Small intestine (tissue), 7 donors: Measurements from ENCODE around the gene RBM19. TPM values are rescaled to one million over a fixed set of nuclear protein-coding genes. Genes with fewer than 3 reads are reported as not detected.
"Not testable (repeated sequence)": the region's sequence is repeated elsewhere in the genome, so short reads cannot be mapped to it uniquely, and the experiment has no call there.

Experiments used
- DNase-seq, 2 donors: peaks; one replicate each; pipeline versions ENCODE4 v3.0.0 to v3.0.0-alpha.2; 2013
- FAIRE-seq: peaks from 2 replicates; lab custom pipeline; 2012; peaks lifted over from hg19 to GRCh38; lab: Jason Lieb, UNC
- H3K27ac ChIP-seq, 3 donors: one replicate each; pipeline ENCODE4 v1.5.1; 2013; ENCODE audit warnings: low read length in 2 of 3, mild to moderate bottlenecking in 2 of 3, control low read depth in 1 of 3, inconsistent platforms in 1 of 3, low read depth in 1 of 3, moderate library complexity in 1 of 3
- H3K27me3 ChIP-seq, 3 donors: one replicate each; pipeline ENCODE4 v1.6.1; 2013; ENCODE audit warnings: low read length in 3 of 3, inconsistent platforms in 1 of 3; ENCODE audit not compliant: control insufficient read depth in 3 of 3, insufficient read depth in 3 of 3
- H3K36me3 ChIP-seq, 3 donors: one replicate each; pipeline ENCODE4 v1.6.1; 2013; ENCODE audit warnings: low read length in 3 of 3, inconsistent platforms in 1 of 3, low read depth in 1 of 3, mild to moderate bottlenecking in 1 of 3, moderate library complexity in 1 of 3; ENCODE audit not compliant: control insufficient read depth in 3 of 3, insufficient read depth in 2 of 3
- H3K4me1 ChIP-seq, 3 donors: one replicate each; pipeline ENCODE4 v1.6.1; 2013; ENCODE audit warnings: low read length in 2 of 3, inconsistent platforms in 1 of 3, low read depth in 1 of 3, mild to moderate bottlenecking in 1 of 3, moderate library complexity in 1 of 3; ENCODE audit not compliant: control insufficient read depth in 3 of 3, insufficient read depth in 2 of 3
- H3K4me3 ChIP-seq, 3 donors: one replicate each; pipeline ENCODE4 v1.5.1; 2013; ENCODE audit warnings: low read length in 3 of 3, control low read depth in 1 of 3, inconsistent platforms in 1 of 3, low read depth in 1 of 3, mild to moderate bottlenecking in 1 of 3, moderate library complexity in 1 of 3
- H3K9me3 ChIP-seq, 2 donors: one replicate each; pipeline ENCODE4 v1.6.1; 2013; ENCODE audit warnings: low read depth in 1 of 2, low read length in 1 of 2; ENCODE audit not compliant: control insufficient read depth in 2 of 2, insufficient read depth in 1 of 2
- WGBS, 3 donors: extraction: QIAGEN DNeasy Blood & Tissue Kit; methylation state at CpG; one replicate each; pipeline ENCODE4 v1.1.7; 2013; 5-methylcytosine and 5-hydroxymethylcytosine counted together
- polyA plus RNA-seq, 4 donors: library from polyadenylated mRNA; stranded (reverse) in 3 of 4; unstranded in 1 of 4; fragments of 200-250 nt in 3 of 4; fragments of 120-200 nt in 1 of 4; gene quantifications; one replicate each; pipeline versions ENCODE4 v1.2.1 to v1.2.3, GENCODE V29; 2013
- donor health status: healthy with polysubstance abuse.
- donor health status: control.
- donor health status: control.
- donor health status: Bipolar disorder and iron deficiency.
- donor health status: healthy.

Gene RBM19
- polyA plus RNA-seq, 4 donors = 10.0 to 23.5 (median 14.6) TPM

DNA sequence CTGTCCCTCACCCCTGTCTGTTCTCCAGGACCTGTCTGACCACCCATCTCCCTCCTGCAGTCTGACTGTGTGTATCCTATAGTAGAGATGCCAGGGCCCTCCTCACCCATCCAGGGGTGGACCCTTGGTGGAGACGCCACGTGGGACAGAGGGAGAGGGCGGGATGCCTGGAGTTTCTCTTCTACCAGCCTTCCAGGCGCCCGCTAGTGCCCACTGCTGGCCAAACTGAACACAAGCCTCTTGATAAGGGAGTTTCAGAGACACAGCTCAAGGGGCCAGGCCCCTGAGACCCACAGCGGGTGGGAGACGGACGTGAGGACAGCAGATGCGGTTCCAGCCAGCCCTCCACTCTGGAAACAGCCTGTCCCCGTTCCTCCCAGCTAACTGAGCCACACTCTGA lies 147.3 kb downstream of the RBM19 start:
- H3K4me3 ChIP-seq = no peak overlapping the region
- H3K36me3 ChIP-seq = peaks cover 0 to 21% (median 0%) of the 10 kb centered on the region in 3 donors
- 82 to 91% (median 87%) methylated on average over 7 to 10 of the region's 10 CpGs for WGBS, 3 donors
- FAIRE-seq = no peak
- H3K9me3 ChIP-seq = no peaks in the 10 kb centered on the region
- H3K4me1 ChIP-seq = no peaks in the 10 kb centered on the region
- no peak for DNase-seq
- no peak overlapping the region for H3K27ac ChIP-seq
- no peaks in the 10 kb centered on the region for H3K27me3 ChIP-seq

DNA sequence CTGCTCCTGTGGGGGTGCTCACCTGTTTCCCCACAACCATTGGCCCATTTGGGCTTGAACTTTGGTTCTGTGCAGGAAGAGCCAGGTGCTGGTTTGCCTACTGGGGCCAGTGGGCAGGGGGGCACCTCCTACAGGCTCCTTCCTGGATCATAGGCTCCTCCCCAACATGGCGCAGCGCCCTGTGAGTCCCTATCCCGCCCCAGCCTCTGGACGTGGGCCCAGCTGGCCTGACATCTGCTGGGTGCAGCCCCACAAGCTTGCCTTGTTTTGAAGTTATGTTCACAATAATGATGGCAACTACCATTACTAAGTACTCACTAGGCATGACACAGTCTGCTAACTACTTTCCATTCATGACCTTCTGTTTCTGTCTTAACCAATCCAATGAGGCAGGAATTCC lies 147.8 kb downstream of the RBM19 start:
- no peak overlapping the region for H3K4me3 ChIP-seq
- no peak overlapping the region for H3K27ac ChIP-seq
- peaks cover 0 to 21% (median 0%) of the 10 kb centered on the region in 3 donors for H3K36me3 ChIP-seq
- DNase-seq = peak in 1 of 2 donors; percentile 18
- 0 to 88% (median 69%) methylated on average over 3 to 4 of the region's 4 CpGs for WGBS, 3 donors
- no peaks in the 10 kb centered on the region for H3K9me3 ChIP-seq
- FAIRE-seq = no peak
- no peaks in the 10 kb centered on the region for H3K27me3 ChIP-seq
- no peaks in the 10 kb centered on the region for H3K4me1 ChIP-seq

DNA sequence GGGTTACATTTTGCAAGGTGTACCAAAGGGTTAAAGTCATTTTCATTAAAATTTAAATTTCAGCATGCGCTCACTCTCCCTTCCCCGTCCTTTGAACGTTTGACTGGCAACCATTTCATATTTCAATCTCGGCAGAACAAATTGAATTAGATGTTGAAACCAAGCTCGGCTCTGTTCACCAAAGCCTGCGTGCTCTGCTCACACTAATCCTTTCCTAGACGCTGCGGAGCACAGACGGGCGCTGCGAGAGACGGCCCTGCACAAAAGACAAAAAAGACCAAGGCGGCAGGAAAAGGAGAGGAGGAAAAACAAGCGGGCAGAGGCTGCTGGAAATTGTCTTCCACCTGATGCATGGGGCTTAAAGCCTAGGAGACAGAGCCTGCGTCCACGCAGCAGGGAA lies 149.3 kb downstream of the RBM19 start:
- no peak for DNase-seq
- Histone ChIP-seq H3K9me3 (no peaks in the 10 kb centered on the region), H3K27me3 (no peaks in the 10 kb centered on the region), H3K4me1 (no peaks in the 10 kb centered on the region), H3K27ac (no peak overlapping the region), H3K36me3 (peaks cover 0 to 19% (median 0%) of the 10 kb centered on the region in 3 donors), H3K4me3 (no peak overlapping the region)
- WGBS, 3 donors = 81 to 86% (median 85%) methylated on average over 16 of the region's 16 CpGs
- no peak for FAIRE-seq

DNA sequence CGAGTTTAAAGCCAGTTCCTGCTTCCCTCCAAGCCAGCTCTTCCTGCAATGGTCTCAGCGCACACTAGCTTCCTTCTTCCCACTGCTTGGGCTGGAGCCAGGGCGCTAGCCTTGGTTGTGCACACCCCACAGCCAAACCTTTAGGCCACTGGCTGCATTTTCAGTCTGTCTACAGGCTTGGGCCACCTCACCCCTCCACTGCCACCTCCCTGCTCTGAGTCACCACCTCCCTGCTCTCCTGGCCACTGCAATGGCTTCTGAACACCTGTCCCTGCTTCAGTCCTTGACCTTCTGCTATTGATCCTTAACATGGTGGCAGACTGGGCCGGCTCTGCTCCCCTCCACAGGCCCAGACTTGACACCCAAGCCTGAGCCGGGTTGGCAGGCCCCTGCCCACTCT lies 151.1 kb downstream of the RBM19 start:
- H3K9me3 ChIP-seq = peaks cover 0 to 5% of the 10 kb centered on the region in 2 donors
- no peak overlapping the region for H3K4me3 ChIP-seq
- no peaks in the 10 kb centered on the region for H3K4me1 ChIP-seq
- H3K27me3 ChIP-seq = no peaks in the 10 kb centered on the region
- H3K36me3 ChIP-seq = peaks cover 0 to 11% (median 0%) of the 10 kb centered on the region in 3 donors
- WGBS, 3 donors = 67 to 87% (median 79%) methylated on average over 5 of the region's 5 CpGs
- DNase-seq (no peak), FAIRE-seq (no peak)
- H3K27ac ChIP-seq = no peak overlapping the region

DNA sequence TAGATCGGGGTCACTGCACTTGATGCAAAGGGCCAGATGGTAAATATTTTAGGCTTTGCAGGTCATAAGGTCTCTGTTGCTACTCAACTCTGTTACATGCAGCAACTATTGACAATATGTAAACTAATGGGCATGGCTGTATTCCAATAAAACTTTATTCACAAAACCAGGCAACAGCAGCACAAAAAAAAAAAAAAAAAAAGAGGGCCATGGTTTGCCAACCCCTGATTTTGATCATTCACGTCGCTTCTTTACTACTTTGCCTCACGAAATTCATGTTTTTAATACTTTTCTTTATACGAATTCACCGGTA lies 152.9 kb downstream of the RBM19 start:
- Histone ChIP-seq H3K36me3 (peaks cover 0 to 11% (median 0%) of the 10 kb centered on the region in 3 donors), H3K27me3 (no peaks in the 10 kb centered on the region), H3K27ac (no peak overlapping the region), H3K4me3 (no peak overlapping the region), H3K4me1 (no peaks in the 10 kb centered on the region), H3K9me3 (peaks cover 0 to 5% of the 10 kb centered on the region in 2 donors)
- FAIRE-seq = no peak
- no peak for DNase-seq
- 81 to 86% (median 86%) methylated on average over 6 of the region's 6 CpGs for WGBS, 3 donors

DNA sequence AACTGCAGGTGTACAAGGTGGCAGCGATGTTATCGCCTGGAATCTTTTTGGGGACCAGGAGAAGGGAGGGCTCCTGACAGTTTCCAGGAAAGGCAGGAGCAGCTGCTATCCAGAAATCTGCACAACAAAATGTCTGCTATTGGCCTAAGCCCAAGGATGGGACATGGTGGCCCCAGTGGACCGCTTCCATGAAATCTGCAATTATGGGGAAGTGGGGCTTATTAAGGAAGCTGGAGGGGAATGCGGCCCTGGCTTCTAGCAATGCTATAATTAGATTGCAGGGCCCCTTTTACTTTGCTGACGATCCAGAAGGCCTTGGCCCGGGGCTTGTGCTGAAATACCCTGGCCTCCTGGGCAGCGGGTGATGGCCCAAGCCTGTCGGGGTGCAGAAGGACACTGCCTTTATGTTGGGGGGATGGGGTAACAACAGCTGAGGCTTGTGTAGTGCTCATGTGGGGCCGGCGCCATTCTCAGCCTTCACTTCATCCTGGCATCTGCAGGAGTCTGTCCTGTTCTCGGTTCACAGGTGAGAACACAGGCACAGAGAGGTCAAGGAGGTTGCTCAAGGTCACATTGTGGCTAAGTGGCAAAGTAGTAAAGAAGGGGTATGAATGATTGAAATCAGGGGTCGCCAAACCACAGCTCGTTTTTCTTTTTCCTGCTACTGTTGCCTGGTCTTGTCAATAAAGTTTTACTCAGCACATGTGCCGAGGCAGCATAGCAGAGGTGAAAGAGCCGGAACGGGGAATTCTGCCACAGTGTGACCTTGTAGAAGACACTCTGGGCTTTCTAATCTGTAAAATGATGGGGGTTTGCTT lies 153.5 kb downstream of the RBM19 start:
- no peak overlapping the region for H3K4me3 ChIP-seq
- no peaks in the 10 kb centered on the region for H3K27me3 ChIP-seq
- no peak overlapping the region for H3K27ac ChIP-seq
- H3K9me3 ChIP-seq = peaks cover 0 to 5% of the 10 kb centered on the region in 2 donors
- H3K4me1 ChIP-seq = no peaks in the 10 kb centered on the region
- FAIRE-seq (no peak), DNase-seq (no peak)
- WGBS, 3 donors = 83 to 93% (median 87%) methylated on average over 16 of the region's 16 CpGs
- peaks cover 0 to 11% (median 0%) of the 10 kb centered on the region in 3 donors for H3K36me3 ChIP-seq

DNA sequence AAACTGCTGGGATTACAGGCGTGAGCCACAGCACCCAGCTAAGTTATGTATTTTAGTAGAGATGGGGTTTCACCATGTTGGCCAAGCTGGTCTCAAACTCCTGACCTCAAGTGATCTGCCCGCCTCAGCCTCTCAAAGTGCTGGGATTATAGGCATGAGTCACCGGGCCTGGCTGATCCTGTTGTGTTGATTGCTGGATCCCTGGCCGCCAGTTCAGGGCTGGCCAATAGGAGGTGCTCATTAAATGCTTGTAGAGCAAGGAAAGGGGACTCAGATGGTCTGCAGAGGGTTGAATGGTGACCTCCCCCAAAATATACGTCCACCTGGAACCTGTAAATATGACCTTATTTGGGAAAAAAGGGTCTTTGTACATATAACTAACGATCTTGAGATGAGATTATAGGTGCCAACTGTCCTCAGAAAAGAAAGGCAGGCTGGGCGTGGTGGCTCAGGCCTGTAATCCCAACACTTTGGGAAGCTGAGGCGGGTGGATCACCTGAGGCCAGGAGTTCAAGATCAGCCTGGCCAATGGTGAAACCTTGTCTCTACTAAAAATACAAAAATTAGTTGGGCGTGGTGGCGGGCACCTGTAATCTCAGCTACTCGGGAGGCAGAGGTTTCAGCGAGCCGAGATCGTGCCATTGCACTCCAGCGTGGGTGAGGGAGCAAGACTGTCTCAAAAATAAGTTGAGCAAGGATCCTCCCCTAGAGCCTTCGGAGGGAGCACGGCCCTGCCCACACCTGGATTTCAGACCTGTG lies 156.5 kb downstream of the RBM19 start:
- DNase-seq, H3K4me3 ChIP-seq, H3K4me1 ChIP-seq, H3K9me3 ChIP-seq, H3K27ac ChIP-seq, FAIRE-seq, H3K36me3 ChIP-seq, H3K27me3 ChIP-seq: not testable (repeated sequence)
- WGBS, 3 donors = 92 to 95% (median 94%) methylated on average over 17 of the region's 17 CpGs

DNA sequence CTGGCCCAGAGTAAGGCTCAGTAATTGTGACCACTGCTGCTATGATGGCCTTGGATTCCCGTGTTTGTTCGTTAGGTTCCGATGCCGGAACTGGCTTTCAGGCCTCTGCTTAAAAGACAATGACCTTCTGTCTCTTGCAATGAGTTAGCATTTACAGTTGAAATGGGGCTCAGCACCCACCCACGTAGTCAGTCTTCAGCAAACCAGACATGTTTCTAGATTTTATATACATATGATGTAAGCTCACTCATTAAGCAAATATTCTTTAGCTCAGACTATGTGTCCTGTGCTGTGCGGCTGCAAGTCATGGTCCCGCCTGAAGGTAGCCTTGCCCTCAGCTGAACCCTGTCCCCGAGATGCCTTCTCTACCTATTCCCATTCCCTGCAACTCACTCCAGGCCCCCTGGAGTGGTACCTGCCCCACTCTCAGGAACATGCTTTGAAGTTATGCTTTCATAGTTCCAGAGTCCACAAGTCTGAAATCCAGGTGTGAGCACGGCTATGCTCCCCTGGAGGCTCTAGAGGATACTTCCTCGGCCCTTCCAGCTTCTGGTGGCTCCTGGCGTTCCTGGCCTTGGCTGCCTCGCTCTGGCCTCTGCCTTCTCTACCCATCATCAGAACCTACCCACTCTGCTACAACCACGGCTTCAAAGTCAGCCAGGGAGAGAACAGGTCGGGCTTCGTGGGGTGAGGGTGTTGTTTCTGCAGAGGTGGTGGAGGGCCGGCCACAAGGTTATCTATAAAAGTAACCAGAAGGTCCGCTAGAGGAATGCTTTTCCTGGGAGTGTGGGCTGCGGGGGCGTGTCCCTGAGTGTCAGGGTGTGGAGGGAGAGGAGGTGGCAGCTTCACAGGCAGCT lies 157.8 kb downstream of the RBM19 start:
- FAIRE-seq (no peak), DNase-seq (peak in 1 of 2 donors; percentile 35)
- Histone ChIP-seq H3K4me3 (no peak overlapping the region), H3K36me3 (no peaks in the 10 kb centered on the region), H3K9me3 (peaks cover 0 to 9% of the 10 kb centered on the region in 2 donors), H3K27ac (no peak overlapping the region), H3K4me1 (no peaks in the 10 kb centered on the region), H3K27me3 (no peaks in the 10 kb centered on the region)
- 45 to 69% (median 66%) methylated on average over 17 to 19 of the region's 19 CpGs for WGBS, 3 donors
